HEK293 (cell line): ENCODE measurements around the gene AKAP9.

Experiments
- ZNF112 ChIP-seq: fragments of 450-650 bp; formaldehyde crosslinking; IDR thresholded peaks from 2 replicates; pipeline ENCODE4 v1.5.0; 2017; ENCODE audit warnings: missing biosample characterization, missing genetic modification characterization
- ZNF133 ChIP-seq: fragments of 450-650 bp; formaldehyde crosslinking; IDR thresholded peaks from 2 replicates; pipeline ENCODE4 v1.5.1; 2016; ENCODE audit warnings: missing biosample characterization, missing genetic modification characterization
- TF ChIP-seq, protein P1 (sequence below): fragments of 450-650 bp; formaldehyde crosslinking; IDR thresholded peaks from 2 replicates; pipeline ENCODE4 v1.5.1; 2016; ENCODE audit warnings: missing biosample characterization, missing genetic modification characterization
- TF ChIP-seq, protein P2 (sequence below): fragments of 450-650 bp; formaldehyde crosslinking; IDR thresholded peaks from 2 replicates; pipeline ENCODE4 v1.5.1; 2016; ENCODE audit warnings: missing biosample characterization, missing genetic modification characterization

DNA sequence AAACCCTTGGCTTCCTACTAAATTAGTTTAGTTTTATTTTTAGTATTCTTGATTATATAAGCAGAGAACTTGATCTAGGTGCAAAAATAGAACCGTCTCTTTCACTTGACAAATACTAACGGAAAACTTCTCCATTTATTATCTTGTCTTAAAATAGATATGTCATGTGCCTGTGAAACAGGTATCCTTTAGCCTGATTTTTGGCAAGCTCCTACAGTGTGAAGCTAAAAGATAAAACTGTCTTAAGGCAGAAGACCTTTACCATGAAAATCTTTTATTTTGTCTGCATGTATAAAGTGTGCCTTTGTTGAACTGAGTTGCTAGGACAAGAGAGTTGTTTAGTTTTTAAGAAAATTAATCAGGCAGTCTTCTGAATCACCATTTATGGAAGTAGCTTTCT lies 103.0 kb downstream of the AKAP9 start:
- TF ChIP-seq, protein P1, sequence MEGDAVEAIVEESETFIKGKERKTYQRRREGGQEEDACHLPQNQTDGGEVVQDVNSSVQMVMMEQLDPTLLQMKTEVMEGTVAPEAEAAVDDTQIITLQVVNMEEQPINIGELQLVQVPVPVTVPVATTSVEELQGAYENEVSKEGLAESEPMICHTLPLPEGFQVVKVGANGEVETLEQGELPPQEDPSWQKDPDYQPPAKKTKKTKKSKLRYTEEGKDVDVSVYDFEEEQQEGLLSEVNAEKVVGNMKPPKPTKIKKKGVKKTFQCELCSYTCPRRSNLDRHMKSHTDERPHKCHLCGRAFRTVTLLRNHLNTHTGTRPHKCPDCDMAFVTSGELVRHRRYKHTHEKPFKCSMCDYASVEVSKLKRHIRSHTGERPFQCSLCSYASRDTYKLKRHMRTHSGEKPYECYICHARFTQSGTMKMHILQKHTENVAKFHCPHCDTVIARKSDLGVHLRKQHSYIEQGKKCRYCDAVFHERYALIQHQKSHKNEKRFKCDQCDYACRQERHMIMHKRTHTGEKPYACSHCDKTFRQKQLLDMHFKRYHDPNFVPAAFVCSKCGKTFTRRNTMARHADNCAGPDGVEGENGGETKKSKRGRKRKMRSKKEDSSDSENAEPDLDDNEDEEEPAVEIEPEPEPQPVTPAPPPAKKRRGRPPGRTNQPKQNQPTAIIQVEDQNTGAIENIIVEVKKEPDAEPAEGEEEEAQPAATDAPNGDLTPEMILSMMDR (tag by site-specific recombination): no peak
- TF ChIP-seq, protein P2, sequence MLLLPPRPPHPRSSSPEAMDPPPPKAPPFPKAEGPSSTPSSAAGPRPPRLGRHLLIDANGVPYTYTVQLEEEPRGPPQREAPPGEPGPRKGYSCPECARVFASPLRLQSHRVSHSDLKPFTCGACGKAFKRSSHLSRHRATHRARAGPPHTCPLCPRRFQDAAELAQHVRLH (tag by site-specific recombination): no peak
- TF ChIP-seq ZNF112 (tag by site-specific recombination) (no peak), ZNF133 (tag by site-specific recombination) (no peak)
